Thymus (tissue), 11 donors: ENCODE results near the gene F10. TPM values are rescaled to one million over a fixed set of nuclear protein-coding genes. Genes with fewer than 3 reads are reported as not detected.
"Not testable (repeated sequence)": the region's sequence is repeated elsewhere in the genome, so short reads cannot be mapped to it uniquely, and the experiment has no call there.

ENCODE experiments used
- DNase-seq, 9 donors: peaks; one replicate each; pipeline ENCODE4 v3.0.0-alpha.2; 2013; ENCODE audit warnings: low spot score in 9 of 9, low read depth in 6 of 9, missing footprints in 1 of 9
- H3K27ac ChIP-seq, 2 donors: one replicate each; pipeline ENCODE4 v1.5.1; 2013; ENCODE audit warnings: control low read depth in 1 of 2, low read depth in 1 of 2, low read length in 1 of 2, mild to moderate bottlenecking in 1 of 2, moderate library complexity in 1 of 2
- H3K27me3 ChIP-seq, 2 donors: one replicate each; pipeline ENCODE4 v1.5.1; 2013; ENCODE audit warnings: low read length in 1 of 2; ENCODE audit not compliant: control insufficient read depth in 2 of 2, insufficient read depth in 1 of 2
- H3K36me3 ChIP-seq, 2 donors: one replicate each; pipeline ENCODE4 v1.5.1; 2013; ENCODE audit warnings: low read length in 1 of 2, mild to moderate bottlenecking in 1 of 2, moderate library complexity in 1 of 2; ENCODE audit not compliant: control insufficient read depth in 2 of 2, insufficient read depth in 2 of 2
- H3K4me1 ChIP-seq, 2 donors: one replicate each; pipeline ENCODE4 v1.5.1; 2013; ENCODE audit warnings: low read length in 2 of 2; ENCODE audit not compliant: control insufficient read depth in 2 of 2, insufficient read depth in 2 of 2
- H3K4me3 ChIP-seq, 2 donors: one replicate each; pipeline ENCODE4 v1.5.1; 2013; ENCODE audit warnings: low read length in 2 of 2, control low read depth in 1 of 2, mild to moderate bottlenecking in 1 of 2
- H3K9me3 ChIP-seq, 2 donors: one replicate each; pipeline ENCODE4 v1.5.1; 2013; ENCODE audit warnings: low read length in 1 of 2, mild to moderate bottlenecking in 1 of 2; ENCODE audit not compliant: control insufficient read depth in 2 of 2, insufficient read depth in 1 of 2
- WGBS: extraction: QIAGEN DNeasy Blood & Tissue Kit; methylation state at CpG from one replicate; pipeline ENCODE4 v1.1.7; 2013; 5-methylcytosine and 5-hydroxymethylcytosine counted together
- polyA plus RNA-seq: library from polyadenylated mRNA; stranded (reverse); fragments of 200-250 nt; gene quantifications from one replicate; pipeline ENCODE4 v1.2.3, GENCODE V29; 2013
- total RNA-seq: library from RNA; stranded (reverse); fragments of 120-200 nt; gene quantifications from one replicate; pipeline ENCODE4 v1.2.4, GENCODE V29; 2013
- donor health status: healthy.

The F10 gene
- total and polyA plus RNA-seq, 2 donors, result 1.4 to 2.7 TPM

DNA sequence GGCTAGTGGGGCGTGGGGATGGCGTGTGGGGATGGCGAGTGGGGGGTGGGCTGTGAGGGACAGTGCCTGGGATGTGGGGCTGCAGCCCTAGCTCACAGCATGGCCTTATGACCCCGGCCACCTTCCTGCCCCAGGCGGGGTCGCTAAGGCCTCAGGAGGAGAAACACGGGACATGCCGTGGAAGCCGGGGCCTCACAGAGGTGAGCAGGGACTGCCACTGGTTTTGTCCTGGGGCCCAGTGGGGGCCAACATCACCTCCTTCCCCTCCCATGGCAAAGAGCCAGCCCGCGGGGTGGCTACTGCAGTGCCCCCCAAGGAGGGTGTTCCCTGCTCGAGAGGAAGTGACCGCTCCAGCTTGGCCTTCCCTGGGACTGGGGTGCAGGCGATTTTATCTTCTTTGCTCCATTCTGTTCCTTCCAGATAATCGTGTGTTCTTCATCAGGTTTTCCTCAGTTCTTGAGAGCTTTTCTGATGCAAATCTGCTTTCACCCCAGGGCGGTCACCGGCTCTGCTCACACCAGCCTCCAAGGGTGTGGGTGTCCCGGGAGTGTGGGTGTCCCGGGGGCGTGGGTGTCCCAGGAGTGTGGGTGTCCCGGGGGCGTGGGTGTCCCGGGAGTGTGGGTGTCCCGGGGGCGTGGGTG lies 15.8 kb upstream of the F10 start:
- no peak overlapping the region for H3K27ac ChIP-seq
- peaks cover 21 to 27% of the 10 kb centered on the region in 2 donors for H3K27me3 ChIP-seq
- no peaks in the 10 kb centered on the region for H3K4me1 ChIP-seq
- H3K36me3 ChIP-seq, result no peaks in the 10 kb centered on the region
- peaks cover 0 to 8% of the 10 kb centered on the region in 2 donors for H3K9me3 ChIP-seq
- DNase-seq, result no peak
- H3K4me3 ChIP-seq, result no peak overlapping the region
- WGBS, result 78% methylated on average over 25 of the region's 25 CpGs

DNA sequence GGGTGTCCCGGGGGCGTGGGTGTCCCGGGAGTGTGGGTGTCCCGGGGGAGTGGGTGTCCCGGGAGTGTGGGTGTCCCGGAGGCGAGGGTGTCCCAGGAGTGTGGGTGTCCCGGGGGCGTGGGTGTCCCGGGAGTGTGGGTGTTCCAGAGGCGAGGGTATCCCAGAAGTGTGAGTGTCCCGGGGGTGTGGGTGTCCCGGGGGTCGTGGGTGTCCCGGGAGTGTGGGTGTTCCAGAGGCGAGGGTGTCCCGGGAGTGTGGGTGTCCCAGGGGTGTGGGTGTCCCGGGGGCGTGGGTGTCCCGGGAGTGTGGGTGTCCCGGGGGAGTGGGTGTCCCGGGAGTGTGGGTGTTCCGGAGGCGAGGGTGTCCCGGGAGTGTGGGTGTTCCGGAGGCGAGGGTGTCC lies 14.1 kb upstream of the F10 start:
- not testable (repeated sequence) for H3K4me3 ChIP-seq, H3K4me1 ChIP-seq, H3K27ac ChIP-seq, H3K9me3 ChIP-seq, DNase-seq, H3K36me3 ChIP-seq
- 95% methylated on average over 24 of the region's 27 CpGs for WGBS
- peaks cover 21 to 40% of the 10 kb centered on the region in 2 donors for H3K27me3 ChIP-seq

DNA sequence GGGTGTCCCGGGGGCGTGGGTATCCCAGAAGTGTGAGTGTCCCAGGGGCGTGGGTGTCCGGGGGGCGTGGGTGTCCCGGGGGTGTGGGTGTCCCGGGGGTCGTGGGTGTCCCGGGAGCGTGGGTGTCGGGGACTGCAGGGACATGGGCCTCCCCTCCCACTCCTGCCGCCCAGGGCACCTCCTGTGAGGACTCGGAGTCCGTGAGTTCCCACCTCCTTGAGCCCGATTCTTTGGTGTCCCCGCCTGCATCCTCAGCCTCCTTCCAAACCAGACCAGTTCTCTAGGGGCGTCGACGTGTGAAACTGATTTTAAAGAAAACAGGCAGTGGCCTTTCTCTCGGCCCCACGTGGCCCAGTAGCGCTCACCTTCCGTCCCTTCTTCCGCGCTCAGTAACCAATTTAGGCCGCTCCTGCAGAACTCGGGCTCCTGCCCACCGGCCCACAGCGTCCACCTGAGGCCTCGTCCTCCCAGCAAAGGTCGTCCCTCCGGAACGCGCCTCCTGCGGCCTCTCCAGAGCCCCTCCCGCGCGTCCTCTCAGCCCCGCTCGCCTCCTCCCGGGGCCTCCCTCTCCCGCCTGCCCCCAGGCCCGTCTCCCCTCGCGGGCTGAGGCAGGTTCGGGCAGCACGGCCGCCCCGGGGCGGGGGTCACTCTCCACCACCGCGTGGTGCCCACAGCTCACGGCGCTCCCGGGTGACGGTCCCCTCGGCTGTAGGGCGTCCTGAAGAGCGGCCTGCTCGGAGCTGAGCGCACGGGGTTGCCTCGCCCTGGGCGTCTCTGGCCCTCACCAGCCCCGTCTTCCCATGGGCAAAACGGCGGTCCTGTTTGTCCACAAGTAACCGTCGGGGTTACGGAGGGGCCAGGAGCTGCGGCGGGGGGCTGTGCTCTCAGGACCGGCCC lies 13.2 kb upstream of the F10 start:
- H3K4me1 ChIP-seq, result no peaks in the 10 kb centered on the region
- no peak overlapping the region for H3K4me3 ChIP-seq
- H3K36me3 ChIP-seq, result no peaks in the 10 kb centered on the region
- no peak for DNase-seq
- peaks cover 21 to 44% of the 10 kb centered on the region in 2 donors for H3K27me3 ChIP-seq
- peaks cover 0 to 8% of the 10 kb centered on the region in 2 donors for H3K9me3 ChIP-seq
- 39% methylated on average over 73 of the region's 73 CpGs for WGBS
- no peak overlapping the region for H3K27ac ChIP-seq

DNA sequence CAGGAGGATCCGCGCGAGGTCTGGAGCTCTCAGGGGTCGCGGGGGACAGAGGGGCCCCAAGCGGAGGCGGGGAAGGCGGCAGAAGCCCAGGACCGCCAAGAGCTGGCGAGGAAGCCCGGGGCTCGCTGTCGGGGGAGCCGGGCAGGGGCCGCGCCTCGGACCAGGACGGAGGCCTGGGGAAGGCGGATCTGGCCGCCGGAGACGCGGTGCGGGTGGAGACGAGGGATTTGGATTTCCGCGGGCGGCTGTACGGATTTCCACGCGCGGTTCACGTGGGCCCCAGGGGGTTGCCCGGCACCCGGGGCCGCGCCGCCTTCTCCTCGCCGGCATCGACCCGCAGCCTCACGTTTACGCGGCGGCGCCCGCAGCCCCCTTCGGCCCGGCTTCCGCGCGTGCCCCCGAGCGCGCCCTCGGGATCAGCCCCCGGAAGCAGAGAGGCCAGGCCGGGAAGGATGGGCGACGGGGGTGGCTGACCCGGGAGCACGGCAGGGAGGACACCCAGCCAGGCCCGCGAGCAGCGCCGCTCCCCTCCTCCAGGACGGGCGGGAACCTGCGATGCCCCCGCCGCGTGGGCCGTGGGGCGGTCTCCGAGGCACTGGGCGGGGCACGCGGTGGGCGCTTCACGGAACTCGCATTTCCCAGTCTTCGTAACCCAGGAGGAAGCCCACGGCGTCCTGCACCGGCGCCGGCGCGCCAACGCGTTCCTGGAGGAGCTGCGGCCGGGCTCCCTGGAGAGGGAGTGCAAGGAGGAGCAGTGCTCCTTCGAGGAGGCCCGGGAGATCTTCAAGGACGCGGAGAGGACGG lies 12.3 kb upstream of the F10 start:
- peak overlapping the region in 1 of 2 donors; percentile 32 for H3K4me3 ChIP-seq
- peaks cover 0 to 8% of the 10 kb centered on the region in 2 donors for H3K9me3 ChIP-seq
- H3K4me1 ChIP-seq, result no peaks in the 10 kb centered on the region
- no peaks in the 10 kb centered on the region for H3K36me3 ChIP-seq
- peak in 1 of 9 donors; percentile 5 for DNase-seq
- peaks cover 21 to 45% of the 10 kb centered on the region in 2 donors for H3K27me3 ChIP-seq
- no peak overlapping the region for H3K27ac ChIP-seq
- WGBS, result 3% methylated on average over 99 of the region's 99 CpGs

DNA sequence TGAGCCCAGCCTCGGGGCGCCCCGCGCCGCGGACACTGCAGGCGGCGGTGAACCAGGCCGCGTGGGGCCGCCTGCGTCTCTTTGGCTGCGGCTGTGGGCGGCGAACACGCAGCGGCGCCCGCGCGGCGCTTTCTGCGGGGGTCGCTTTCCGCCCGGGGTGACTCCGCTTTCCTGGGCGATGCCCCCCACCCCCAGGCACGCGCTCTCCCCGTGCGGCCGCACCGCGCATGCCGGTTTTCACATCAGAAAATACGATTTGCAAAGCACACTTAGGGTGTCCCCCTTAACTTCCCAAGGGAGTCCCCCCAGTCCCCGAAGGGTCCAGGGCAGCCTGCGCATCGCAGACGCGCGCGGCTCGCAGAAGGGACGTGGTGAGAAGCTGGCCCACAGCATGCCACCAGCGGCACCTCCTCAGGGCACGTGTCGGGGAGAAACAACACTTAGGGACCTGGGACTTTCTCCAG lies 11.7 kb upstream of the F10 start:
- Histone ChIP-seq H3K27me3 (peaks cover 21 to 45% of the 10 kb centered on the region in 2 donors), H3K4me1 (no peaks in the 10 kb centered on the region), H3K9me3 (peaks cover 0 to 8% of the 10 kb centered on the region in 2 donors), H3K36me3 (no peaks in the 10 kb centered on the region), H3K27ac (no peak overlapping the region), H3K4me3 (peak overlapping the region in 1 of 2 donors; percentile 32)
- WGBS, result 24% methylated on average over 49 of the region's 49 CpGs
- no peak for DNase-seq

DNA sequence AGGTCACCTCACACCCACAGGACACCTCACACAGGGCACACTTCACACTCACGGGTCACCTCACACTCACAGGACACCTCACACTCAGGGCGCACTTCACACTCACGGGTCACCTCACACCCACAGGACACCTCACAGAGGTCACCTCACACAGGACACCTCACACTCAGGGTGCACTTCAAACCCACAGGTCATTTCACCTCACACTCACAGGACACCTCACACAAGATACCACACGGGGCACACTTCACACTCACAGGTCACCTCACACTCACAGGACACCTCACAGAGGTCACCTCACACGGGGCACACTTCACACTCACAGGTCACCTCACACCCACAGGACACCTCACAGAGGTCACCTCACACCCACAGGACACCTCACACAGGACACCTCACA lies 10.8 kb upstream of the F10 start:
- H3K4me1 ChIP-seq, DNase-seq, H3K27ac ChIP-seq, H3K9me3 ChIP-seq, H3K4me3 ChIP-seq, H3K36me3 ChIP-seq: not testable (repeated sequence)
- WGBS, result 95% methylated on average over 5 of the region's 5 CpGs
- H3K27me3 ChIP-seq, result peaks cover 21 to 45% of the 10 kb centered on the region in 2 donors

DNA sequence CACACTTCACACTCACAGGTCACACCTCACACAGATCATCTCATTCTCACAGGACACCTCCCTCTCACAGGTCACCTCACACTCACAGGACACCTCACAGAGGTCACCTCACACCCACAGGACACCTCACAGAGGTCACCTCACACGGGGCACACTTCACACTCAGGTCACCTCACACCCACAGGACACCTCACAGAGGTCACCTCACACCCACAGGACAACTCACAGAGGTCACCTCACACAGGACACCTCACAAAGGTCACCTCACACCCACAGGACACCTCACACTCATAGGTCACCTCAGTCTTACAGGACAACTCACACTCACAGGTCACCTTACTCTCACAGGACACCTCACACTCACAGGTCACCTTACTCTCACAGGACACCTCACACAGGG lies 10.1 kb upstream of the F10 start:
- peaks cover 21 to 45% of the 10 kb centered on the region in 2 donors for H3K27me3 ChIP-seq
- H3K9me3 ChIP-seq, H3K4me3 ChIP-seq, H3K27ac ChIP-seq, H3K36me3 ChIP-seq, DNase-seq, H3K4me1 ChIP-seq: not testable (repeated sequence)
- WGBS, result 85% methylated on average over 1 of the region's 1 CpG

DNA sequence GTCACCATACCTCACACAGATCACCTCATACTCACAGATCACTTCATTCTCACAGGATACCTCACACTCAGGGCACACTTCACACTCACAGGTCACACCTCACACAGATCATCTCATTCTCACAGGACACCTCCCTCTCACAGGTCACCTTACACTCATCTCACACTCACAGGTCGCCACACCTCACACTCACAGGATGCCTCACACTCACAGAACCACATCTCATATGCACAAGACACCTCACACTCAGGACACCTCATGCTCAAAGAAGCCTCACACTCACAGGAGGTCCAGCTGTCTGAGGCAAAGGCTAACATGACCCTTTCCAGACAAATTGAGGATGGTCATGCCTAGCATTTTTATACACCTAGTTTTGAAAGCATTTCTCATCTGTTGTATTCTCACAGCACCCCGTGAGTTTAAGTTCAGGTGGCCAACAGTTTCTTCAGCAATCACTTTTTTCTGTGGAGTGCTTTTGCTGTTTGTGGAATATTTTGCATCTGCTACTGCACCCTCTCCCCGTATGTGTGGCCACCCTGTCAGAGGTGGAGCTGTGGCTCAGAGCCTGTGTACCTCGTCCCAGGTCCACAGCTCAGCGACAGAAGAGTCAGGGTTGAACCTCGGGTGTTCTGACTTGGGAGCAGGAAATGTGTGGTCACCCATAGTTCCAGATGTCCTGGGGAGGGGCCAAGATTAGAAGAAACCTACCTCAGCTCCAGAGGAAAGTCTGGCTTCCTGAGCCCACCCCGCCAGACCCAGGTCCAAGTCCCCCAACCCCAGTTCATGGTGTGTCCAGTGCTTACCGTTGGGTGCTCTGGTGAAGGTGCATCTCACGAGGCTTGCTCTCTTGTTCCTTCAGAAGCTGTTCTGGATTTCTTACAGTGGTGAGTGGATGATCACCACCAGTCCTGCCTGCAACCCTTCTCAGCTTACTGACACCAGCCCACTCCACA lies 9.4 kb upstream of the F10 start:
- Histone ChIP-seq H3K36me3 (no peaks in the 10 kb centered on the region), H3K9me3 (peaks cover 0 to 8% of the 10 kb centered on the region in 2 donors), H3K4me1 (no peaks in the 10 kb centered on the region), H3K27ac (no peak overlapping the region), H3K27me3 (peaks cover 21 to 45% of the 10 kb centered on the region in 2 donors), H3K4me3 (no peak overlapping the region)
- DNase-seq, result no peak
- WGBS, result 21% methylated on average over 9 of the region's 9 CpGs
